ENCODE results near the gene INSRR.

DNA sequence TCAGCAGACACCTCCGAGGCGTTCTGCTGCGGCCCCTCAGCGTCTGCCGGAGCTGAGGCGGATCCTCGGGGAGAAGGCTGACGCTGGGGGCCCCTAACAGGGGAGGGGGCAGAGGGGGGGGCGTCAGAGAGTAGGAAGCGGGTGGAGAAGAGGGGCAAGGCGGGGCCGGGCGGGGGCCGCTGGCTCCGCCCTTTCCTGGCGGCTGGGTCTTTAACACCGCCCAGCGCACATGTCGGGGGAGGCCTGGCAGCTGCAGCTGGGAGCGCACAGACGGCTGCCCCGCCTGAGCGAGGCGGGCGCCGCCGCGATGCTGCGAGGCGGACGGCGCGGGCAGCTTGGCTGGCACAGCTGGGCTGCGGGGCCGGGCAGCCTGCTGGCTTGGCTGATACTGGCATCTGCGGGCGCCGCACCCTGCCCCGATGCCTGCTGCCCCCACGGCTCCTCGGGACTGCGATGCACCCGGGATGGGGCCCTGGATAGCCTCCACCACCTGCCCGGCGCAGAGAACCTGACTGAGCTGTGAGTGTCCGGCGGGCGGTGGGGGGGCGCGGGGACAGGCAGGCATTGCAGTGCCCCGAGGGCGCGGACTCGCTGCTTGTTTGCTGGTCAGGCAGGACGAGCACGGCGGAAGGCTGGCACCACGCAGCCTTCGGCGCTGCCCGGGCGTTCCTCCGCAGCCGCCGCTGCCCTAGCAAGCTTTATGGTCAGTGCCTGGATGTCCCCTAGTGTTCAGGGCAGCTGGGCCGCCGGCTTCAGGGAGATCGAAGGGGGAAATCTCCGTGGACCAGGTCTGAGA, 1.9 kb upstream of the INSRR start, which contains the start of gene NTRK1:
- TF ChIP-seq, protein P1, sequence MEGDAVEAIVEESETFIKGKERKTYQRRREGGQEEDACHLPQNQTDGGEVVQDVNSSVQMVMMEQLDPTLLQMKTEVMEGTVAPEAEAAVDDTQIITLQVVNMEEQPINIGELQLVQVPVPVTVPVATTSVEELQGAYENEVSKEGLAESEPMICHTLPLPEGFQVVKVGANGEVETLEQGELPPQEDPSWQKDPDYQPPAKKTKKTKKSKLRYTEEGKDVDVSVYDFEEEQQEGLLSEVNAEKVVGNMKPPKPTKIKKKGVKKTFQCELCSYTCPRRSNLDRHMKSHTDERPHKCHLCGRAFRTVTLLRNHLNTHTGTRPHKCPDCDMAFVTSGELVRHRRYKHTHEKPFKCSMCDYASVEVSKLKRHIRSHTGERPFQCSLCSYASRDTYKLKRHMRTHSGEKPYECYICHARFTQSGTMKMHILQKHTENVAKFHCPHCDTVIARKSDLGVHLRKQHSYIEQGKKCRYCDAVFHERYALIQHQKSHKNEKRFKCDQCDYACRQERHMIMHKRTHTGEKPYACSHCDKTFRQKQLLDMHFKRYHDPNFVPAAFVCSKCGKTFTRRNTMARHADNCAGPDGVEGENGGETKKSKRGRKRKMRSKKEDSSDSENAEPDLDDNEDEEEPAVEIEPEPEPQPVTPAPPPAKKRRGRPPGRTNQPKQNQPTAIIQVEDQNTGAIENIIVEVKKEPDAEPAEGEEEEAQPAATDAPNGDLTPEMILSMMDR (IDR thresholded peaks at IDR 0.05) = no peak
- no peak for TF ChIP-seq EP300 (IDR thresholded peaks at IDR 0.05)
- TF ChIP-seq POLR2AphosphoS5 (IDR thresholded peaks at IDR 0.05) = no peak
- TF ChIP-seq POLR2A (IDR thresholded peaks at IDR 0.05) = no peak

Measured in gastroesophageal sphincter (tissue), 3 donors.